HL-60 (cell line): ENCODE data around the gene DCC.

Experiments used
- DNase-seq, 2 experiments: peaks; one replicate each; pipeline ENCODE4 v3.0.0-alpha.2; 2010 to 2020; ENCODE audit warnings: low read depth in 1 of 2, low spot score in 1 of 2
- H3K27ac ChIP-seq: fragments of 250-450 bp; sonication (Bioruptor Pico); replicated peaks from 2 replicates; pipeline ENCODE4 v1.5.1; 2020; ENCODE audit warnings: mild to moderate bottlenecking, moderate library complexity
- H3K27me3 ChIP-seq: fragments of 250-450 bp; sonication (Bioruptor Pico); 2 replicates; pipeline ENCODE4 v1.5.1; 2021; ENCODE audit warnings: mild to moderate bottlenecking, moderate library complexity; ENCODE audit not compliant: insufficient read depth, poor library complexity, severe bottlenecking
- H3K4me3 ChIP-seq: replicated peaks from 2 replicates; pipeline ENCODE4 v1.5.1; 2011; ENCODE audit warnings: mild to moderate bottlenecking, control low read depth, low read length; ENCODE audit not compliant: insufficient read depth
- CTCF ChIP-seq: IDR thresholded peaks from one replicate; pipeline ENCODE4 v1.5.1; 2011; ENCODE audit warnings: low read length, control low read depth, inconsistent platforms; ENCODE audit not compliant: insufficient read depth
- GABPA ChIP-seq: IDR thresholded peaks from 2 replicates; pipeline ENCODE4 v1.6.1; 2012; ENCODE audit warnings: low read depth
- POLR2AphosphoS5 ChIP-seq: IDR thresholded peaks from 2 replicates; pipeline ENCODE4 v1.6.1; 2012; ENCODE audit warnings: low read depth
- SPI1 ChIP-seq: IDR thresholded peaks from 2 replicates; pipeline ENCODE4 v1.6.1; 2012; ENCODE audit warnings: low read depth, mild to moderate bottlenecking, borderline replicate concordance
- TF ChIP-seq, protein P1 (sequence below): IDR thresholded peaks from 2 replicates; pipeline ENCODE4 v1.6.1; 2012; ENCODE audit warnings: low read depth; ENCODE audit not compliant: insufficient replicate concordance

DCC gene

GRCh38 chr18:53169346-53169745, 829.3 kb downstream of the DCC start:
- no peak for DNase-seq
- Histone ChIP-seq H3K4me3 (no peak overlapping the region), H3K27me3 (no peaks in the 10 kb centered on the region), H3K27ac (no peak overlapping the region)
- TF ChIP-seq GABPA, result no peak
- no peak for TF ChIP-seq CTCF
- no peak for TF ChIP-seq SPI1
- TF ChIP-seq POLR2AphosphoS5, result no peak
- TF ChIP-seq, protein P1, sequence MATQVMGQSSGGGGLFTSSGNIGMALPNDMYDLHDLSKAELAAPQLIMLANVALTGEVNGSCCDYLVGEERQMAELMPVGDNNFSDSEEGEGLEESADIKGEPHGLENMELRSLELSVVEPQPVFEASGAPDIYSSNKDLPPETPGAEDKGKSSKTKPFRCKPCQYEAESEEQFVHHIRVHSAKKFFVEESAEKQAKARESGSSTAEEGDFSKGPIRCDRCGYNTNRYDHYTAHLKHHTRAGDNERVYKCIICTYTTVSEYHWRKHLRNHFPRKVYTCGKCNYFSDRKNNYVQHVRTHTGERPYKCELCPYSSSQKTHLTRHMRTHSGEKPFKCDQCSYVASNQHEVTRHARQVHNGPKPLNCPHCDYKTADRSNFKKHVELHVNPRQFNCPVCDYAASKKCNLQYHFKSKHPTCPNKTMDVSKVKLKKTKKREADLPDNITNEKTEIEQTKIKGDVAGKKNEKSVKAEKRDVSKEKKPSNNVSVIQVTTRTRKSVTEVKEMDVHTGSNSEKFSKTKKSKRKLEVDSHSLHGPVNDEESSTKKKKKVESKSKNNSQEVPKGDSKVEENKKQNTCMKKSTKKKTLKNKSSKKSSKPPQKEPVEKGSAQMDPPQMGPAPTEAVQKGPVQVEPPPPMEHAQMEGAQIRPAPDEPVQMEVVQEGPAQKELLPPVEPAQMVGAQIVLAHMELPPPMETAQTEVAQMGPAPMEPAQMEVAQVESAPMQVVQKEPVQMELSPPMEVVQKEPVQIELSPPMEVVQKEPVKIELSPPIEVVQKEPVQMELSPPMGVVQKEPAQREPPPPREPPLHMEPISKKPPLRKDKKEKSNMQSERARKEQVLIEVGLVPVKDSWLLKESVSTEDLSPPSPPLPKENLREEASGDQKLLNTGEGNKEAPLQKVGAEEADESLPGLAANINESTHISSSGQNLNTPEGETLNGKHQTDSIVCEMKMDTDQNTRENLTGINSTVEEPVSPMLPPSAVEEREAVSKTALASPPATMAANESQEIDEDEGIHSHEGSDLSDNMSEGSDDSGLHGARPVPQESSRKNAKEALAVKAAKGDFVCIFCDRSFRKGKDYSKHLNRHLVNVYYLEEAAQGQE, result no peak

GRCh38 chr18:53191634-53192033, 851.6 kb downstream of the DCC start:
- no peak for TF ChIP-seq GABPA
- no peak for TF ChIP-seq CTCF
- no peak for TF ChIP-seq POLR2AphosphoS5
- no peak for TF ChIP-seq SPI1
- TF ChIP-seq, protein P1, result no peak
- Histone ChIP-seq H3K27ac (no peak overlapping the region), H3K27me3 (no peaks in the 10 kb centered on the region), H3K4me3 (no peak overlapping the region)
- DNase-seq, result no peak

GRCh38 chr18:53193870-53194269, 853.9 kb downstream of the DCC start:
- no peak for DNase-seq
- TF ChIP-seq GABPA (no peak), SPI1 (no peak), POLR2AphosphoS5 (no peak), CTCF (no peak)
- TF ChIP-seq, protein P1, result no peak
- no peak overlapping the region for H3K4me3 ChIP-seq
- no peaks in the 10 kb centered on the region for H3K27me3 ChIP-seq
- H3K27ac ChIP-seq, result no peak overlapping the region
